Lower leg skin (tissue), 4 donors: Measurements from ENCODE around the gene OR9A4. TPM values are rescaled to one million over a fixed set of nuclear protein-coding genes. Genes with fewer than 3 reads are reported as not detected.

Experiments used
- DNase-seq, 2 donors: peaks; one replicate each; pipeline ENCODE4 v3.0.0-alpha.2; 2019; ENCODE audit warnings: low spot score in 2 of 2
- H3K4me3 ChIP-seq: fragments of 200-600 bp; sonication (generic); 2 replicates; pipeline ENCODE4 v1.5.1; 2017; ENCODE audit warnings: mild to moderate bottlenecking, low read depth; ENCODE audit not compliant: poor library complexity, severe bottlenecking
- POLR2A ChIP-seq, 2 donors: fragments of 450-650 bp; IDR thresholded peaks; one replicate each; pipeline ENCODE4 v1.6.1; 2016 to 2017; ENCODE audit warnings: antibody characterized with exemption in 2 of 2, mild to moderate bottlenecking in 1 of 2, moderate library complexity in 1 of 2
- WGBS, 2 donors: methylation state at CpG; one replicate each; pipeline ENCODE4 v1.1.5; 2018; 5-methylcytosine and 5-hydroxymethylcytosine counted together
- intact Hi-C: fragments of 100-400 bp; cut with DNase I; formaldehyde crosslinking; loops from one replicate; pipeline ENCODE4 v1.15.0; 2023; ENCODE audit warnings: low total_unique reads
- total RNA-seq, 4 donors: library from RNA; depleted of rRNA; stranded (reverse); fragments of >200 nt; gene quantifications; one replicate each; pipeline ENCODE4 v1.1.0, GENCODE V29; 2016
- TF ChIP-seq, protein P1 (sequence below), 3 donors: fragments of 450-650 bp; IDR thresholded peaks; one replicate each; pipeline ENCODE4 v1.5.1; 2016; ENCODE audit warnings: antibody characterized with exemption in 3 of 3, mild to moderate bottlenecking in 3 of 3, moderate library complexity in 2 of 3

Gene OR9A4
- total RNA-seq, 4 donors from 2014 or later: not detected

DNA sequence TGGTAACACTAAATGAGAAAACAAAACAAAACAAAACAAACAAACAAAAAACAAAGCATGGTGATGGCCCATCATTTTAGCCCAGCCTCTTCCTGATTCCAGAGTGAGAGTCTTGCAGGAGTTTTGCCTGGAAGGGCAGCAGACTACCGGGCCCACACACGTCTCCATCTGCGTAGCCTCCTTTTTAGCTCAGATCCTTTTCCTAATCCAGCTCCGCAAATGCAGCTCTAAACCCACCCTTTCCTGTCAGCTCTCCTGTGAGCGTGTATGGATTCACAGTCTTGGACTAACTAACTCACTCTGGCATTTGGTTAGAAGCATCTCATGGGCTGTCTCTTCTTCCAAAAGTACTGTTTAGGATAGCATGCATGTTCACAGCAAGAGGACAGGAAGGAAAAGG, 14.0 kb downstream of the OR9A4 start:
- DNase-seq: no peak
- intact Hi-C loops: no loop called here
- 76 to 78% methylated on average over 5 of the region's 5 CpGs for WGBS, 2 donors
- no peak overlapping the region for H3K4me3 ChIP-seq
- TF ChIP-seq, protein P1, sequence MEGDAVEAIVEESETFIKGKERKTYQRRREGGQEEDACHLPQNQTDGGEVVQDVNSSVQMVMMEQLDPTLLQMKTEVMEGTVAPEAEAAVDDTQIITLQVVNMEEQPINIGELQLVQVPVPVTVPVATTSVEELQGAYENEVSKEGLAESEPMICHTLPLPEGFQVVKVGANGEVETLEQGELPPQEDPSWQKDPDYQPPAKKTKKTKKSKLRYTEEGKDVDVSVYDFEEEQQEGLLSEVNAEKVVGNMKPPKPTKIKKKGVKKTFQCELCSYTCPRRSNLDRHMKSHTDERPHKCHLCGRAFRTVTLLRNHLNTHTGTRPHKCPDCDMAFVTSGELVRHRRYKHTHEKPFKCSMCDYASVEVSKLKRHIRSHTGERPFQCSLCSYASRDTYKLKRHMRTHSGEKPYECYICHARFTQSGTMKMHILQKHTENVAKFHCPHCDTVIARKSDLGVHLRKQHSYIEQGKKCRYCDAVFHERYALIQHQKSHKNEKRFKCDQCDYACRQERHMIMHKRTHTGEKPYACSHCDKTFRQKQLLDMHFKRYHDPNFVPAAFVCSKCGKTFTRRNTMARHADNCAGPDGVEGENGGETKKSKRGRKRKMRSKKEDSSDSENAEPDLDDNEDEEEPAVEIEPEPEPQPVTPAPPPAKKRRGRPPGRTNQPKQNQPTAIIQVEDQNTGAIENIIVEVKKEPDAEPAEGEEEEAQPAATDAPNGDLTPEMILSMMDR (IDR thresholded peaks at IDR 0.05): no peak

DNA sequence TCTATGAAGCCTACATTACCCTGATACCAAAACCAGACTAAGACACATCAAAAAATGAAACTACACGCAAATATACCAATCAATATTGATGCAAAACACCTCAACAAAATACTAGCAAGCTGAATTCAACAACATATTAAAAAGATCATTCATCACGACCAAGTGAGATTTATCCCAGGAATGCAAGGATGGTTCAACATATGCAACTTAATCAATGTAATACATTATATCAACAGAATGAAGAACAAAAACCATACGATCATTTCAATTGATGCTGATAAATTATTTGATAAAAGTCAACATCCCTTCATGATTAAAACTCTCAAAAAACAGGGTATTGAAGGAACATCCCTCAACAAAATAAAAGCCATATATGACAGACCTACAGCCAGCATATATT, 24.9 kb downstream of the OR9A4 start:
- intact Hi-C loops: no loop called here
- no peak overlapping the region for H3K4me3 ChIP-seq
- TF ChIP-seq POLR2A (IDR thresholded peaks at IDR 0.05): no peak
- TF ChIP-seq, protein P1 (IDR thresholded peaks at IDR 0.05): no peak
- no peak for DNase-seq
- 85 to 86% methylated on average over 3 of the region's 3 CpGs for WGBS, 2 donors

- H3K4me3 ChIP-seq: no peak overlapping the region
- no peak for TF ChIP-seq POLR2A (IDR thresholded peaks at IDR 0.05)
- TF ChIP-seq, protein P1 (IDR thresholded peaks at IDR 0.05): no peak
- no peak for DNase-seq
- intact Hi-C loops: no loop called here
- WGBS, 2 donors: 56 to 79% methylated on average over 1 of the region's 1 CpG
These were observed 27.6 kb downstream of the OR9A4 start for GRCh38 chr7:141943846-141944245.

- no peak for DNase-seq
- 81 to 83% methylated on average over 3 of the region's 3 CpGs for WGBS, 2 donors
- intact Hi-C loops: no loop called here
- H3K4me3 ChIP-seq: no peak overlapping the region
- no peak for TF ChIP-seq POLR2A (IDR thresholded peaks at IDR 0.05)
- TF ChIP-seq, protein P1 (IDR thresholded peaks at IDR 0.05): no peak
These were observed 28.6 kb downstream of the OR9A4 start for GRCh38 chr7:141944811-141945210.

DNA sequence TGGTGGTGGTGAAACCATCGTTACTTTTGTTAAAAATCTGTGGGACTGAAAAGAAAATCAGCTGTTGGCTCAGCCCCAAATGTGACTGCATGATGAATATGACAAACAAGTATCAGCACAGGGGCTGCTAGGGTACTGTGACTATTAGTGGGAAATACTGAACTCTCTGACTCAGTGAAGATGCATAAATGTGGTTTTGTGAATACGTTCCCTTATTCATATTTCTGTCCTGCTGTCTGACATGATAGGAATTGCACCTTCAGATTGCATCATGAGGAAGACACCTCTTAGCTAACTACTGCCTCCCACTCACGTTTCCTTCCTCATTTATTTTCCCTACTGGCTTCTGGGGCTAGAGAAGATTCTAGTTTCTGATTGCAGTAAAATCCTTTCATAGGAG, 29.2 kb downstream of the OR9A4 start:
- WGBS, 2 donors: 57 to 59% methylated on average over 3 of the region's 3 CpGs
- no peak overlapping the region for H3K4me3 ChIP-seq
- TF ChIP-seq POLR2A (IDR thresholded peaks at IDR 0.05): no peak
- TF ChIP-seq, protein P1 (IDR thresholded peaks at IDR 0.05): no peak
- intact Hi-C loops: no loop called here
- DNase-seq: no peak

DNA sequence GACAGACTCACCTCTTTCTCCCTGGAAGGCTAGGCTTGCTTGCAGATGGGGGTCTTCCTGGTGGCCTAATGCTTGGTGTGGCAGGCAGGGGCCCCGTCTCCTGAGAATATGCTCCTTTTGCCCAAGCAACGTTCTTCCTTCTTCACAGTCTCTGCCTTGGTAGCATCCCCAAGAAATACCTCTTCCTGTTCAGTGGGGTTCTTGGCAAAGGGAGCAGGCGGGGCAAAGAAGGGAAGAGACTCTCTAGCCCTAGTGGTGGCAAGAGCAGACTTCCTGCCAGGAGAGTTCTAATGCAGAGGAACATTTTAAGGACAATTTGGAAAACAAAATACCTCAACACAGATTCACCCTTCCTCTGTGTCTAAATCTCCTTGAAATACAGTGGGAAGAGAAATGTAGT, 30.6 kb downstream of the OR9A4 start, which contains the start of gene CLEC5A:
Gene CLEC5A, minus strand, starts transcription at position 179 of the 400 bp plus-strand sequence. CDS start 682 bp downstream, outside the sequence.
- no peak within 1 kb of the TSS for H3K4me3 ChIP-seq
- intact Hi-C loops: no loop called here
- 66 to 78% methylated on average over 3 of the region's 3 CpGs for WGBS, 2 donors
- TF ChIP-seq, protein P1 (IDR thresholded peaks at IDR 0.05): no peak
- no peak for TF ChIP-seq POLR2A (IDR thresholded peaks at IDR 0.05)
- no peak for DNase-seq
